Suprapubic skin (tissue), 4 donors: ENCODE data around the gene RILPL1. TPM values are rescaled to one million over a fixed set of nuclear protein-coding genes. Genes with fewer than 3 reads are reported as not detected.
"Not testable (repeated sequence)": the region's sequence is repeated elsewhere in the genome, so short reads cannot be mapped to it uniquely, and the experiment has no call there.

Experiments used
- DNase-seq, 2 donors: peaks; one replicate each; pipeline ENCODE4 v3.0.0-alpha.2; 2019; ENCODE audit warnings: low spot score in 2 of 2
- H3K27ac ChIP-seq: fragments of 200-600 bp; sonication (generic); one replicate; pipeline ENCODE4 v1.5.1; 2019
- H3K27me3 ChIP-seq: fragments of 200-600 bp; sonication (generic); one replicate; pipeline ENCODE4 v1.5.1; 2019
- H3K36me3 ChIP-seq: fragments of 200-600 bp; sonication (generic); one replicate; pipeline ENCODE4 v1.5.1; 2019
- H3K4me1 ChIP-seq: fragments of 200-600 bp; sonication (generic); one replicate; pipeline ENCODE4 v1.5.1; 2019
- H3K4me3 ChIP-seq: fragments of 200-600 bp; sonication (generic); one replicate; pipeline ENCODE4 v1.5.1; 2019; ENCODE audit warnings: mild to moderate bottlenecking
- H3K9me3 ChIP-seq: fragments of 200-600 bp; sonication (generic); one replicate; pipeline ENCODE4 v1.5.1; 2019
- EP300 ChIP-seq: sonication (generic); formaldehyde crosslinking; IDR thresholded peaks from one replicate; pipeline ENCODE4 v1.6.1; 2017; ENCODE audit warnings: antibody characterized with exemption
- POLR2A ChIP-seq, 2 donors: fragments of 450-650 bp; IDR thresholded peaks; one replicate each; pipeline ENCODE4 v1.6.1; 2017; ENCODE audit warnings: antibody characterized with exemption in 2 of 2, mild to moderate bottlenecking in 2 of 2, moderate library complexity in 2 of 2
- POLR2AphosphoS5 ChIP-seq, 3 donors: sonication (generic); formaldehyde crosslinking; IDR thresholded peaks; one replicate each; pipeline ENCODE4 v1.6.1; 2017; ENCODE audit warnings: antibody characterized with exemption in 3 of 3
- WGBS: methylation state at CpG from one replicate; pipeline ENCODE4 v1.1.5; 2018; 5-methylcytosine and 5-hydroxymethylcytosine counted together
- total RNA-seq, 4 donors: library from RNA; depleted of rRNA; stranded (reverse); fragments of >200 nt; gene quantifications; one replicate each; pipeline ENCODE4 v1.1.0, GENCODE V29; 2016
- TF ChIP-seq, protein P1 (sequence below), 2 donors: fragments of 200-600 bp in 1 of 2; fragments of 450-650 bp in 1 of 2; sonication (generic) in 1 of 2; IDR thresholded peaks; one replicate each; pipeline ENCODE4 v1.5.1; 2016 to 2019; ENCODE audit warnings: antibody characterized with exemption in 2 of 2, mild to moderate bottlenecking in 1 of 2, moderate library complexity in 1 of 2

RILPL1 gene
- total RNA-seq, 4 donors from 2014 or later, result 16.4 to 36.2 (median 24.2) TPM

DNA sequence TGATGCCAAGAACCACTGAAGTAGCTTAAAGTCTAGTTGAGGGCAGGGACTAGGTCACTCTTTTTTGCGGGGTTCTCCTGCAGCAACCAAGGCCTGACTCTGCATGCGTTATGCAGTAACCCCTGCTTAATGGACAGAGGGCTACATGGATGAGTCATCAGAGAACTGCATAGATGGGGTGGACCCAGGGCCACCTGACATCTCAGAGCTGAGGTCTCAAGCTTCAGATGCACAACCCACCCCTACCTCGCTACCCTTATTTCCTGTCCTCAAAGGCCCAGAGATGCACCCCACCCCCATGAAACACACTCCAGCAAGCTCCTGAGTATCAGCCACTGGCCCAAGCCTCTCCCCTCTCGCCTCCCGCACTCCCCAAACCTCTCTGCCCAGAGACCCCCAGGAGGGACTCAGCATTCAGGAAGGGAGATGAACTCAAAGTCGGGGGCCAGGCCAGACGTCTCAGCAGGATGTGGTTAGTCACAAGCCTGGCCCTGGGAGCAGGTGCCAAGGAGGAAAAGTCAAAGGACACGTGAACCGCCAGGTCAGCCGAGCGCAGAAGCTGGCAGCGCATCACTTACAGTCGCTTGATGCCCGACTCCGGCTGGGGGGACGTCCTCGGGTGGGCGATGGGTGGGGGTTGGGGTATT, 49.8 kb downstream of the RILPL1 start:
- H3K27me3 ChIP-seq, result no peaks in the 10 kb centered on the region
- TF ChIP-seq POLR2A (IDR thresholded peaks at IDR 0.05) (no peak), POLR2AphosphoS5 (IDR thresholded peaks at IDR 0.05) (no peak), EP300 (no peak)
- TF ChIP-seq, protein P1, sequence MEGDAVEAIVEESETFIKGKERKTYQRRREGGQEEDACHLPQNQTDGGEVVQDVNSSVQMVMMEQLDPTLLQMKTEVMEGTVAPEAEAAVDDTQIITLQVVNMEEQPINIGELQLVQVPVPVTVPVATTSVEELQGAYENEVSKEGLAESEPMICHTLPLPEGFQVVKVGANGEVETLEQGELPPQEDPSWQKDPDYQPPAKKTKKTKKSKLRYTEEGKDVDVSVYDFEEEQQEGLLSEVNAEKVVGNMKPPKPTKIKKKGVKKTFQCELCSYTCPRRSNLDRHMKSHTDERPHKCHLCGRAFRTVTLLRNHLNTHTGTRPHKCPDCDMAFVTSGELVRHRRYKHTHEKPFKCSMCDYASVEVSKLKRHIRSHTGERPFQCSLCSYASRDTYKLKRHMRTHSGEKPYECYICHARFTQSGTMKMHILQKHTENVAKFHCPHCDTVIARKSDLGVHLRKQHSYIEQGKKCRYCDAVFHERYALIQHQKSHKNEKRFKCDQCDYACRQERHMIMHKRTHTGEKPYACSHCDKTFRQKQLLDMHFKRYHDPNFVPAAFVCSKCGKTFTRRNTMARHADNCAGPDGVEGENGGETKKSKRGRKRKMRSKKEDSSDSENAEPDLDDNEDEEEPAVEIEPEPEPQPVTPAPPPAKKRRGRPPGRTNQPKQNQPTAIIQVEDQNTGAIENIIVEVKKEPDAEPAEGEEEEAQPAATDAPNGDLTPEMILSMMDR (IDR thresholded peaks at IDR 0.05), result no peak
- H3K4me3 ChIP-seq, result no peak overlapping the region
- H3K27ac ChIP-seq, result no peak overlapping the region
- DNase-seq, result no peak
- WGBS, result 85% methylated on average over 17 of the region's 18 CpGs
- peaks cover 5% of the 10 kb centered on the region for H3K4me1 ChIP-seq
- H3K9me3 ChIP-seq, result no peaks in the 10 kb centered on the region
- peaks cover 30% of the 10 kb centered on the region for H3K36me3 ChIP-seq

DNA sequence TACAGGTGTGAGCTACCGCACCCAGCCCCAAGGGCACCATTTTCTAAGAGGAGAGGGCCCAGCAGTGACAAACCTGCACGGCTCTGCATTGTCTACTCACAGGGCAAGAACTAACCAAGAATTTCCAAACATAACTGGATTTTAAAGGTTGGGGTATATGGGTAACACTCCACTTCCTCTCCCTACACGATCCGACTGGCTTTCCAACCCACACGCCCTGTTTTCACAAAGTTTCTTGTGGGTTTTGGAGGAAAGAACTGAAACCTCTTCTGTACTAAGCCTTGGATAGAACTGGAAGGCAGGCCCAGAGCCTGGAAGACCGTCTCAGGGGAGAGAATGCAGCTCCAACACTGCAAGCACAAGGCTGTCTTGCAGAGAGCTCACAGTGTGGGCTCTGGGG, 50.6 kb downstream of the RILPL1 start:
- 56% methylated on average over 5 of the region's 6 CpGs for WGBS
- H3K27ac ChIP-seq, result no peak overlapping the region
- H3K36me3 ChIP-seq, result peaks cover 30% of the 10 kb centered on the region
- DNase-seq, result no peak
- H3K9me3 ChIP-seq, result no peaks in the 10 kb centered on the region
- TF ChIP-seq POLR2A (IDR thresholded peaks at IDR 0.05), result no peak
- no peak for TF ChIP-seq POLR2AphosphoS5 (IDR thresholded peaks at IDR 0.05)
- no peak for TF ChIP-seq EP300
- TF ChIP-seq, protein P1 (IDR thresholded peaks at IDR 0.05), result no peak
- no peaks in the 10 kb centered on the region for H3K27me3 ChIP-seq
- no peak overlapping the region for H3K4me3 ChIP-seq
- peaks cover 8% of the 10 kb centered on the region for H3K4me1 ChIP-seq

DNA sequence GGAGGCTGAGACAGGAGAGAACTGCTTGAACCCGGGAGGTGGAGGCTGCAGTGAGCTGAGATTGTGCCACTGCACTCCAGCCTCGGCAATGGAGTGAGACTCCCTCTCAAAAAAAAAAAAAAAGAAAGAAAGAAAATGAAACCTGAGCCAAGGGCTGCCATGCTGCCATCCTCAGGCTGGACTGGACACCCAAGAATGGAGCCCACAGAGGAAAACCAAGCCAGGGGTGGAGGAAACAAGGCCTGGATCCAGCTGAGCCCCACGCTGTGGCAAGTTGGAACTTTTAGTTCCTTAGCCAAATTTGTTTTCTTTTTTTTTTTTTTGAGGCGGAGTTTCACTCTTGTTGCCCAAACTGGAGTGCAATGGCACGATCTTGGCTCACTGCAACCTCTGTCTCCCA, 52.3 kb downstream of the RILPL1 start:
- H3K36me3 ChIP-seq, result peaks cover 41% of the 10 kb centered on the region
- H3K27me3 ChIP-seq, H3K4me3 ChIP-seq, DNase-seq, H3K4me1 ChIP-seq, H3K27ac ChIP-seq, H3K9me3 ChIP-seq: not testable (repeated sequence)
- 89% methylated on average over 5 of the region's 5 CpGs for WGBS

DNA sequence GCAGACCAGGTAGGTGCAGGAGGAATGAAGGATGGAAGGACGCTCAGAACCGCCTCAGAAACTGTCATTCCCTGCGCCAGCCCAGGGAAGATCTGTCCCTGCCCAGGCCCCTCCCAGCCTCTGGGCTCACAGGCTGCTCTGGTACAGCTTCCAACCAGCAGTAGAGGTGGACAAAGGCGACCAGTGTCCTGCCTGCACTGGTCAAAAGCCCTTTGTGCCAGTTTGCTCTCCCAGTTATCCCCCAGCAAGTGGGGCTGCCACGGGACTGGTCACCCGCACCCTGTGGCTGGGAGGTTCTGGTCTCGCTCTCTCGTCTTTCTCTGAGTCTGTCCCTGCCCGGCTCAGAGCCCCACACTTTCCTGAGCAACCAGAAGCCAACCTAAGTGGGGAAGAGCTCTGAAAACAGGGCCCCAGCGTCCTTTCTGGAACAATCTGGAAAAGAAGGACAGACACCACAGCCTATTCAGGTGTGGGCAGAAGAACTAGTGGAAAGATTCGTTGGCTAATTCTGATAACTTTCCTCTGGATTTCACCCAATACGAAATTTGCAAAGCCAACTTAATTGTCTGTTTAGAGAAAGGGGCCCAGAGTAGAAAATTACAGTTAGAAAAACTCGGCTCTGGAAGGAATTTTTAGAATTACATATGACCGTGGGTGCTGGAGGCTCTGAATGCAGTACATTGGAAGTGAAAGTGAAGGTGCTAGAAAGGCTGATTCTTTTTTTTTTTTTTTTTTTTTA, 53.9 kb downstream of the RILPL1 start:
- no peak for TF ChIP-seq POLR2AphosphoS5 (IDR thresholded peaks at IDR 0.05)
- TF ChIP-seq, protein P1 (IDR thresholded peaks at IDR 0.05), result no peak
- TF ChIP-seq POLR2A (IDR thresholded peaks at IDR 0.05), result no peak
- TF ChIP-seq EP300, result no peak
- H3K36me3 ChIP-seq, result peaks cover 34% of the 10 kb centered on the region
- WGBS, result 71% methylated on average over 13 of the region's 14 CpGs
- no peak overlapping the region for H3K4me3 ChIP-seq
- no peaks in the 10 kb centered on the region for H3K27me3 ChIP-seq
- no peak for DNase-seq
- peak overlapping the region; percentile 23 for H3K27ac ChIP-seq
- H3K9me3 ChIP-seq, result no peaks in the 10 kb centered on the region
- H3K4me1 ChIP-seq, result peaks cover 8% of the 10 kb centered on the region

DNA sequence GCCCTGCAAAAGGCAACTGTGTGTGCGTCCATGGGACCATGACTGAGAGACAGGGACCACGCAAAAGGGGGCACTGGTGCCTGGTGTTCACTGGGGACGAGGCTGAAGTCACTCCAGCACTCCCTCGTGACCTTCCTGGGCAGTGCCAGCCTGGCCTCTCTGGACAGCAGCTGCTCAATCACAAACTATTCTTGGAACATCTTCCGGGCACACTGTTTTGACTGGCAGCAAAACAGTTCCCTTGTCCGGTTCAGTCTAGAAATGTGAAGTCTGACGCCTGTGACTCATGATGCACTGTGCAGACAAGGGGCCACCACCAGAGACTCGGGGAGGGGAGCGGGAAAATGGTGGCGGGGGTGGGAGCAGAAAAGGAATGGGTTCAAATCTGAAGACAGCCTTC, 54.8 kb downstream of the RILPL1 start:
- Histone ChIP-seq H3K4me1 (peaks cover 8% of the 10 kb centered on the region), H3K4me3 (no peak overlapping the region), H3K36me3 (peaks cover 37% of the 10 kb centered on the region), H3K27ac (peak overlapping the region; percentile 17), H3K9me3 (no peaks in the 10 kb centered on the region), H3K27me3 (no peaks in the 10 kb centered on the region)
- DNase-seq, result no peak
- no peak for TF ChIP-seq POLR2AphosphoS5 (IDR thresholded peaks at IDR 0.05)
- TF ChIP-seq EP300, result no peak
- no peak for TF ChIP-seq POLR2A (IDR thresholded peaks at IDR 0.05)
- TF ChIP-seq, protein P1 (IDR thresholded peaks at IDR 0.05), result no peak
- WGBS, result 86% methylated on average over 10 of the region's 10 CpGs
